Subcutaneous abdominal adipose tissue (tissue), 5 donors: ENCODE results near the gene PRR15.

ENCODE experiments used
- H3K27ac ChIP-seq: one replicate; pipeline ENCODE4 v1.7.0; 2013; ENCODE audit warnings: low read depth, mild to moderate bottlenecking, inconsistent platforms, low read length, moderate library complexity
- H3K27me3 ChIP-seq, 5 donors: one replicate each; pipeline ENCODE4 v1.7.0; 2013; ENCODE audit warnings: low read length in 5 of 5, inconsistent platforms in 1 of 5; ENCODE audit not compliant: control insufficient read depth in 5 of 5, insufficient read depth in 4 of 5
- H3K36me3 ChIP-seq, 5 donors: one replicate each; pipeline ENCODE4 v1.7.0; 2013; ENCODE audit warnings: low read length in 5 of 5; ENCODE audit not compliant: control insufficient read depth in 5 of 5, insufficient read depth in 5 of 5
- H3K4me1 ChIP-seq, 5 donors: one replicate each; pipeline ENCODE4 v1.7.0; 2013; ENCODE audit warnings: low read length in 5 of 5, mild to moderate bottlenecking in 3 of 5, moderate library complexity in 1 of 5; ENCODE audit not compliant: control insufficient read depth in 5 of 5, insufficient read depth in 5 of 5
- H3K4me3 ChIP-seq, 5 donors: one replicate each; pipeline ENCODE4 v1.7.0; 2013; ENCODE audit warnings: low read length in 5 of 5, low read depth in 1 of 5
- H3K9ac ChIP-seq, 5 donors: one replicate each; pipeline ENCODE4 v1.7.0; 2013; ENCODE audit warnings: low read length in 5 of 5, mild to moderate bottlenecking in 4 of 5, moderate library complexity in 3 of 5
- H3K9me3 ChIP-seq, 5 donors: one replicate each; pipeline ENCODE4 v1.7.0; 2013; ENCODE audit warnings: low read length in 5 of 5; ENCODE audit not compliant: control insufficient read depth in 5 of 5
- donor health status: healthy.
- donor health status: healthy.
- donor health status: healthy.
- donor health status: healthy.
- donor health status: healthy.

The PRR15 gene

DNA sequence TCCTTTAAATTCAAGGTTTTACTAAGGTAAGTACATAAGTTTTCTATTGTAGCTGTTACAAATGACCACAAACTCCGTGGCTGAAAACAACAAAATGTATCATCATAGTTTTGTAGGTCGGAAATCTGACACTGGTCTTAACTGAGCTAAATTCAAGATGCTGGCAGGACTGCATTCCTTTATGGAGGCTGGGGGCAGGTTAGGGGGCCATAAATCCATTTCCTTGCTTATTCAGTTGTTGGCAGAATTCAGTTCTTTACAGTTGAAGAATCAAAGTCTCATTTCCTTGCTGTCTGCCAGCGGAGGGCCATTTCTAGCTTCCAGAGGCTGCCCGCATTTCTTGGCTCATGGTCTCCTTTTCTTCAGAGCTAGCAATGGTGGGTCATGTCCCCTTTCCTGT is 11.2 kb upstream of the PRR15 start:
- Histone ChIP-seq H3K36me3 (no peaks in the 10 kb centered on the region), H3K9ac (no peak overlapping the region), H3K4me1 (no peaks in the 10 kb centered on the region), H3K27ac (no peak overlapping the region), H3K4me3 (no peak overlapping the region), H3K27me3 (no peaks in the 10 kb centered on the region), H3K9me3 (no peaks in the 10 kb centered on the region)

DNA sequence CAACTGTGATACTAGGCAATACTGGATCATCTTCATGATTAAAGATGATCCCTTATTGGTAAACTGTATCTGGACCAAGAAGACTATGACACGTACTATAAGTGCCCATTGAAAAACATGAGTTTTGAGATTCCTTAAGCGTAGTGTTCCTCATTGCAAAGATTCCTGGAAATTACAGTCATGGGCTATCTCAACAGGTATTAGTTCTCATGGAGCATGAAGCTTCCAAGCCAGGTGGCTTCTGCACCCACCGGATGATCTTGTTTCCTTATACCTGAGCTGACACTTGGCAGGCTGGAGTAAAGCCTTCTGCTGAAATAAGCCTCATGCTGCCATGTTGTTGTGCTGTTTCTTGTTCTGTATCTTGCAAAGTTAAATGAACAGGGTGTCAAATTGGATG is 8.6 kb upstream of the PRR15 start:
- H3K27me3 ChIP-seq = no peaks in the 10 kb centered on the region
- no peak overlapping the region for H3K9ac ChIP-seq
- no peaks in the 10 kb centered on the region for H3K4me1 ChIP-seq
- H3K9me3 ChIP-seq = no peaks in the 10 kb centered on the region
- no peak overlapping the region for H3K27ac ChIP-seq
- no peaks in the 10 kb centered on the region for H3K36me3 ChIP-seq
- H3K4me3 ChIP-seq = no peak overlapping the region

DNA sequence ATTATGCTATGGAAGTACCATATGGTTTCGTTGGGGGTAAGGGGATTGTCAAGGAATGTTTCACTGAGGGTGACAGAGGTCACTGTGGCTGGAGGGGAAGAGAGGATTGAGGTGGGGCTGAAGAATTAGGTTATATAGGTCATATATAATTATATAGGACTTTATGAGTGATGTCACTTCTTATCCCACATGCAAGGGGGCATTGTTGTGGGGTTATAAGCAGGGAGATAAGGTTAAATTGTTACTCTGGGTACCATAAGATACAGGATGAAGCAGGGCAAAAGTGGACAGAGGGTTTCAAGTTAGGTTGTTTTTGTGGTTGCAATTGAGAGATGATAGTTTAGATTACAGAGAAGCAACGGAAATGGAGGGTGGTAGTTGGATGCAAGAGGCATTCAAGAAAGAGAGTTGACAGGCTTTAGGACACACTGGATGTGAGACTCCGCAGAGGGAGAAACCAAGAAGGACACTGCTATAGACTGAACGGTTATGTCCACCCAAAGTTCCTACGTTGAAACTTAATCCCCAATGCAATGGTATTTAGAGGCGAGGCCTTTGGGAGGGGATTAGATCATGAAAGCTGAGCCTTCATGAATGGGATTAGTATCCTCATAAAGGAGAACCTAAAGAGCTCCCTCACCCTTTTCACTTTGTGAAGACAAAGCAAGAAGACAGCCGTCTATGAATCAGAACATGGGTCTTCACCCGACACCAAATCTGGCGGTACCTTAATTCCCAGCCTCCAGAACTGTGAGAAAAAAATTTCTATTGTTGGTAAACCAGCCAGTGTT is 7.0 kb upstream of the PRR15 start:
- no peak overlapping the region for H3K9ac ChIP-seq

DNA sequence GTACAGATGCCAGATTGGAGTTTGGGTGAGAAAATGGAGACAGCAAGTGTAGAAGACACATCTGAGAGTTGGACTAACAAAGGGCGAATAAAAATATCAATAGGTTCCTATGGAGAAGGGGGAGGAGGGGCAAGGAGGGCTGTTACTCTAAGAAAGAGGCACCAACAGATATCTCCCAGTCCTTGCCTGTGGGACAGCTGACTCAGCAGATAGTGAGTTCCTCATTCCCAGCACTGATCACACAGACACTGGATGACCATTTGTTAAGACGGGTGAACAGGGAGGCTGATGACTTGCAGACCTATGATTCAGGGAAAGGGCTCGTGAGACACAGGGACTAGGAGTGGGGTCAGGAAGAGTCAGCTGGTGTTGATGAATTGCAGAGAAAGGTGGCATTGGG is 5.7 kb upstream of the PRR15 start:
- H3K9me3 ChIP-seq = no peaks in the 10 kb centered on the region
- H3K27me3 ChIP-seq = peaks cover 0 to 4% (median under 1%) of the 10 kb centered on the region in 5 donors
- no peaks in the 10 kb centered on the region for H3K36me3 ChIP-seq
- no peak overlapping the region for H3K27ac ChIP-seq
- H3K9ac ChIP-seq = no peak overlapping the region
- H3K4me1 ChIP-seq = peaks cover 0 to 6% (median under 1%) of the 10 kb centered on the region in 5 donors
- H3K4me3 ChIP-seq = no peak overlapping the region

More for the DNA sequence above, 7.0 kb upstream of the PRR15 start:
- H3K9me3 ChIP-seq = no peaks in the 10 kb centered on the region
- H3K4me1 ChIP-seq = no peaks in the 10 kb centered on the region
- H3K4me3 ChIP-seq = no peak overlapping the region
- H3K27ac ChIP-seq = no peak overlapping the region
- no peaks in the 10 kb centered on the region for H3K27me3 ChIP-seq
- H3K36me3 ChIP-seq = no peaks in the 10 kb centered on the region

DNA sequence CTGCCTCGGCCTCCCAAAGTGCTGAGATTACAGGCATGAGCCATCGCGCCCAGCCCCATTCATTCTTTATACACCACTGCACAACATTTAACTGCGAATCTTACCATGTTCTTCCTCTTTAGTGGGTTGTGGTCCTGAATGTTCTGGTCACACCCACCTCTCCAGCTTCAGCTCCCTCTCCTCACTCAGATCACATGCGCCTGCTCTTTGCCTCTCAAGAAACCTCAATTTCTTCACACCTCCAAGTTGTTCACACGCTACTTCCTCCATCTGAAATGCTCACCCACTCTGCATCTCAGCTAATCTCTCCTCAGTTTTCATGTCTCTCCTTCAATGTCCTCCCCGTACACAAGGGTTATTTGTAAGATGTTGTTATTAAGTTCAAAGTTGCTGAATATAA is 2.4 kb upstream of the PRR15 start:
- Histone ChIP-seq H3K9ac (no peak overlapping the region), H3K4me3 (no peak overlapping the region), H3K27me3 (peaks cover 0 to 15% (median 13%) of the 10 kb centered on the region in 5 donors), H3K36me3 (no peaks in the 10 kb centered on the region), H3K4me1 (peaks cover 1 to 39% (median 34%) of the 10 kb centered on the region in 5 donors), H3K9me3 (no peaks in the 10 kb centered on the region), H3K27ac (no peak overlapping the region)

DNA sequence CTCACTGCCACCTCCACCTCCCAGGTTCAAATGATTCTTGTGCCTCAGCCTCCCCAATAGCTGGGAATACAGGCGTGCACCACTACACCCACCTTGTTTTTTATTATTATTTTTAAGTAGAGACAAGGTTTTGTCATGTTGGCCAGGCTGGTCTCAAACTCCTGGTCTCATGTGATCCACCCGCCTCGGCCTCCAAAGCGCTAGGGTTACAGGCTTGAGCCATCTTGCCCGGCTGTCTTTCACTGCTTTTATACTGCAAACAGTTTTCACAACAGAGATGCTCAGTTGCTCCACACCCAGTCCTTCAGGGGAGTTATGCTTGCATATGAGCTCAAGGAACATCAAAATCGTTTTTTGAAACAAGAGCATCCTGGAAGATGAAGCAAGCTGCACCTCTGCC is 1.3 kb upstream of the PRR15 start:
- H3K36me3 ChIP-seq = no peaks in the 10 kb centered on the region
- no peaks in the 10 kb centered on the region for H3K9me3 ChIP-seq
- H3K27ac ChIP-seq = no peak overlapping the region
- H3K4me1 ChIP-seq = peaks cover 1 to 44% (median 38%) of the 10 kb centered on the region in 5 donors
- H3K9ac ChIP-seq = no peak overlapping the region
- no peak overlapping the region for H3K4me3 ChIP-seq
- peaks cover 0 to 19% (median 15%) of the 10 kb centered on the region in 5 donors for H3K27me3 ChIP-seq

DNA sequence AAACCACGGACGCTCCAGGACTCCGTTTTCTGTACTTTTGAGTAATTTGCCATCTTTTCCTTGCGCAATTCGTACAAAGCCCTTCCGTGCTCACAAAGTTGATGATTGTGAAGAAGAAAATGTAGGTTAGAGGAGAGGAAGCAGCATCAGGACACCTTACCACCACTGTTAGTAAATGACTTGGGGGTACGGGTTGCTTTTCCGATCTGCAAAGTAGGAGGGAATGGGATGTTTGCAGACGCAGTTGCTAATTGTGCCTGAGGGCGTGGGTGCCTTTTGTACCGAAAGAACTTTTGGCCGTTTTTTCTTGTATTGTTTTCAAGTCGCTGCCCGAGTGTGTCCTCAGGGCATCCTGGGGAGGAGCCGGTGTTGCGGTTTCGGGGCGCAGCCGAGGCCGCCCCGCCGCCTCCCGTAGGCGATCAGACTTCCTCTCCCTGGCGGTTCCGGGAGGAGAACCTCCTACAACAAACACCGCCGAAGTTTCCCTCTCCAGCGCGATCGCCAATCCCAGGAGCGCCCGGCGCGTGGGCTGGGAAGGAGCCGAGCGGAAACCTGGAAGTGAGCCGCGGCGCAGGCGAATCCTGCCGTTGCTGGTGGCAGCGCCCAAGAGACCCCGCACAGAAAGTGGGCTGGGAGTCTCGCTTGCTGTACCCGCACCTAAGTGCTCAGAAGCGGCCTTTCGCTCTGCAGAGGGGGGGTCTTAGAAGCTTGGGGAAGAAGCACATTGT is 1.0 kb downstream of the PRR15 start:
- H3K27me3 ChIP-seq = peaks cover 0 to 19% (median 15%) of the 10 kb centered on the region in 5 donors
- H3K9me3 ChIP-seq = no peaks in the 10 kb centered on the region
- H3K4me1 ChIP-seq = peaks cover 1 to 44% (median 38%) of the 10 kb centered on the region in 5 donors
- no peaks in the 10 kb centered on the region for H3K36me3 ChIP-seq
- H3K9ac ChIP-seq = peak overlapping the region in 3 of 5 donors; percentile 18 to 59 (median 58)
- peak overlapping the region; percentile 55 to 88 (median 76) for H3K4me3 ChIP-seq
- no peak overlapping the region for H3K27ac ChIP-seq

- Histone ChIP-seq H3K27me3 (peaks cover 0 to 19% (median 15%) of the 10 kb centered on the region in 5 donors), H3K27ac (no peak overlapping the region), H3K9ac (peak overlapping the region in 3 of 5 donors; percentile 18 to 58 (median 35)), H3K36me3 (no peaks in the 10 kb centered on the region), H3K9me3 (no peaks in the 10 kb centered on the region), H3K4me3 (peak overlapping the region; percentile 55 to 88 (median 76)), H3K4me1 (peaks cover 1 to 44% (median 38%) of the 10 kb centered on the region in 5 donors)
Measured at GRCh38 chr7:29565224-29565630, 1.6 kb downstream of the PRR15 start.

DNA sequence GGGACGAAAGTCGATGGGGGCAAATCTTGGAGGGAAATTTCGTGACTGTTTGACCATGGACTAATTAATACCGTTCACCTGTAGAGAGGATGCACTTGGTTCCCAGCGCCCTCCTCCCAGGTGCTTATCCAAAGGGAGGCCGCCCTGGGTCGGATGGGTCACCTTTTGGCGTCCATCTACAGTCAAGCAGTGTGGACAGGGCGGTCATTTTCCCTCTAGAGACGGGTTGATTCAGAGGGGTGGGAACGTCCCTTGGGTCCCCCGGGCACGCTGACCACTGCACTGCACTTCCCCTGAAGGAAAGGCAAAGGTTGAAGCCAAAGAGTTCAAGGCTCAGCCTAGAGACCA is 2.0 kb downstream of the PRR15 start:
- Histone ChIP-seq H3K27ac (no peak overlapping the region), H3K36me3 (no peaks in the 10 kb centered on the region), H3K9me3 (no peaks in the 10 kb centered on the region), H3K9ac (peak overlapping the region in 2 of 5 donors; percentile 18 to 56), H3K4me3 (peak overlapping the region; percentile 55 to 88 (median 76)), H3K4me1 (peaks cover 1 to 45% (median 38%) of the 10 kb centered on the region in 5 donors), H3K27me3 (peaks cover 0 to 19% (median 15%) of the 10 kb centered on the region in 5 donors)
